Stimulated activated naive CD8-positive, alpha-beta T cell treated with anti-CD3 and anti-CD28 coated beads, Interleukin-15, amount 100 ng/mL, for 72 hours (primary cell): ENCODE results near the gene THRA.
A peak's percentile ranks its signal among the peaks of the same experiment; 100 is the strongest.

Experiments
- ATAC-seq: fragments of 150-1000 bp; cut with Tn5 transposase; 2 replicates; pipeline ENCODE4 v1.10.0; 2021; ENCODE audit warnings: mild to moderate bottlenecking, moderate library complexity
- DNase-seq, 2 donors: peaks; one replicate each; pipeline ENCODE4 v3.0.0; 2021 to 2022
- H3K27ac Mint-ChIP-seq, 2 donors: one replicate each; pipeline ENCODE4 v1.8.0; 2022; ENCODE audit warnings: mild to moderate bottlenecking in 2 of 2, mixed read lengths in 2 of 2, moderate library complexity in 2 of 2
- H3K27me3 Mint-ChIP-seq: one replicate; pipeline ENCODE4 v1.8.0; 2022; ENCODE audit warnings: mixed read lengths
- H3K4me1 Mint-ChIP-seq: one replicate; pipeline ENCODE4 v1.8.0; 2022; ENCODE audit warnings: mild to moderate bottlenecking, mixed read lengths
- H3K4me3 Mint-ChIP-seq, 2 donors: one replicate each; pipeline ENCODE4 v1.8.0; 2022; ENCODE audit warnings: mild to moderate bottlenecking in 2 of 2, mixed read lengths in 2 of 2, moderate library complexity in 1 of 2
- H3K9me3 Mint-ChIP-seq, 2 donors: one replicate each; pipeline ENCODE4 v1.8.0; 2022; ENCODE audit warnings: mixed read lengths in 2 of 2

The THRA gene

GRCh38 chr17:40068917-40069750, 6.4 kb downstream of the THRA start:
- ATAC-seq: peak; percentile 71
- Mint-ChIP-seq H3K9me3 (no peaks in the 10 kb centered on the region), H3K4me3 (peak overlapping the region; percentile 75 to 81), H3K27ac (peak overlapping the region; percentile 92 to 94), H3K27me3 (no peaks in the 10 kb centered on the region), H3K4me1 (peaks cover 97% of the 10 kb centered on the region)
- DNase-seq: peak; percentile 59 to 70

- Mint-ChIP-seq H3K4me1 (peaks cover 95% of the 10 kb centered on the region), H3K9me3 (no peaks in the 10 kb centered on the region), H3K27ac (peak overlapping the region; percentile 92 to 94), H3K4me3 (peak overlapping the region; percentile 75 to 81), H3K27me3 (no peaks in the 10 kb centered on the region)
- ATAC-seq (peak; percentile 55), DNase-seq (peak; percentile 43 to 44)
Observed at GRCh38 chr17:40069751-40070708, 7.3 kb downstream of the THRA start.

GRCh38 chr17:40070709-40071312, 8.0 kb downstream of the THRA start:
- no peak for DNase-seq
- no peaks in the 10 kb centered on the region for H3K9me3 Mint-ChIP-seq
- no peak for ATAC-seq
- H3K27ac Mint-ChIP-seq: peak overlapping the region in 1 of 2 donors; percentile 63
- H3K27me3 Mint-ChIP-seq: no peaks in the 10 kb centered on the region
- H3K4me1 Mint-ChIP-seq: peaks cover 96% of the 10 kb centered on the region
- peak overlapping the region; percentile 49 to 75 for H3K4me3 Mint-ChIP-seq

GRCh38 chr17:40071313-40072039, 8.7 kb downstream of the THRA start:
- H3K4me3 Mint-ChIP-seq: peak overlapping the region in 1 of 2 donors; percentile 75
- no peak for ATAC-seq
- H3K9me3 Mint-ChIP-seq: no peaks in the 10 kb centered on the region
- H3K4me1 Mint-ChIP-seq: peaks cover 96% of the 10 kb centered on the region
- DNase-seq: no peak
- no peaks in the 10 kb centered on the region for H3K27me3 Mint-ChIP-seq
- no peak overlapping the region for H3K27ac Mint-ChIP-seq

GRCh38 chr17:40072040-40072734, 9.4 kb downstream of the THRA start:
- Mint-ChIP-seq H3K9me3 (no peaks in the 10 kb centered on the region), H3K4me1 (peaks cover 94% of the 10 kb centered on the region), H3K27me3 (no peaks in the 10 kb centered on the region), H3K4me3 (no peak overlapping the region), H3K27ac (no peak overlapping the region)
- DNase-seq (no peak), ATAC-seq (no peak)

GRCh38 chr17:40072735-40073346, 10.1 kb downstream of the THRA start:
- no peaks in the 10 kb centered on the region for H3K27me3 Mint-ChIP-seq
- peaks cover 89% of the 10 kb centered on the region for H3K4me1 Mint-ChIP-seq
- peak overlapping the region in 1 of 2 donors; percentile 20 for H3K27ac Mint-ChIP-seq

GRCh38 chr17:40073454-40074174, 10.8 kb downstream of the THRA start:
- DNase-seq: no peak
- Mint-ChIP-seq H3K9me3 (no peaks in the 10 kb centered on the region), H3K4me3 (no peak overlapping the region), H3K27ac (no peak overlapping the region), H3K4me1 (peaks cover 81% of the 10 kb centered on the region), H3K27me3 (no peaks in the 10 kb centered on the region)
- ATAC-seq: no peak

More at GRCh38 chr17:40072735-40073346, 10.1 kb downstream of the THRA start:
- DNase-seq (no peak), ATAC-seq (no peak)
- Mint-ChIP-seq H3K9me3 (no peaks in the 10 kb centered on the region), H3K4me3 (no peak overlapping the region)

GRCh38 chr17:40074175-40074512, 11.4 kb downstream of the THRA start:
- no peak overlapping the region for H3K4me3 Mint-ChIP-seq
- H3K27ac Mint-ChIP-seq: no peak overlapping the region
- H3K27me3 Mint-ChIP-seq: no peaks in the 10 kb centered on the region
- ATAC-seq (no peak), DNase-seq (no peak)
- H3K9me3 Mint-ChIP-seq: no peaks in the 10 kb centered on the region
- H3K4me1 Mint-ChIP-seq: peaks cover 76% of the 10 kb centered on the region

- H3K4me1 Mint-ChIP-seq: peaks cover 69% of the 10 kb centered on the region
- H3K4me3 Mint-ChIP-seq: no peak overlapping the region
- no peaks in the 10 kb centered on the region for H3K27me3 Mint-ChIP-seq
- ATAC-seq (no peak), DNase-seq (no peak)
- no peaks in the 10 kb centered on the region for H3K9me3 Mint-ChIP-seq
- no peak overlapping the region for H3K27ac Mint-ChIP-seq
Observed at GRCh38 chr17:40074871-40075200, 12.1 kb downstream of the THRA start.

- peak; percentile 75 for ATAC-seq
- Mint-ChIP-seq H3K4me1 (peaks cover 63% of the 10 kb centered on the region), H3K27me3 (no peaks in the 10 kb centered on the region), H3K9me3 (no peaks in the 10 kb centered on the region), H3K27ac (no peak overlapping the region), H3K4me3 (peak overlapping the region; percentile 28 to 47)
- DNase-seq: peak; percentile 59 to 70
Observed at GRCh38 chr17:40075201-40075941, 12.6 kb downstream of the THRA start.

- H3K9me3 Mint-ChIP-seq: no peaks in the 10 kb centered on the region
- H3K4me3 Mint-ChIP-seq: peak overlapping the region in 1 of 2 donors; percentile 47
- peak overlapping the region in 1 of 2 donors; percentile 23 for H3K27ac Mint-ChIP-seq
- H3K27me3 Mint-ChIP-seq: no peaks in the 10 kb centered on the region
- no peak for ATAC-seq
- peaks cover 57% of the 10 kb centered on the region for H3K4me1 Mint-ChIP-seq
- DNase-seq: no peak
Observed at GRCh38 chr17:40075942-40076498, 13.3 kb downstream of the THRA start.

- Mint-ChIP-seq H3K4me1 (peaks cover 51% of the 10 kb centered on the region), H3K27me3 (no peaks in the 10 kb centered on the region), H3K9me3 (no peaks in the 10 kb centered on the region), H3K27ac (peak overlapping the region in 1 of 2 donors; percentile 12), H3K4me3 (no peak overlapping the region)
- DNase-seq (no peak), ATAC-seq (no peak)
Observed at GRCh38 chr17:40076591-40076990, 13.8 kb downstream of the THRA start.

GRCh38 chr17:40079545-40079944, 16.8 kb downstream of the THRA start:
- Mint-ChIP-seq H3K9me3 (no peaks in the 10 kb centered on the region), H3K4me1 (peaks cover 29% of the 10 kb centered on the region), H3K4me3 (no peak overlapping the region), H3K27me3 (no peaks in the 10 kb centered on the region), H3K27ac (peak overlapping the region in 1 of 2 donors; percentile 2)
- DNase-seq: no peak
- ATAC-seq: no peak
